H1 (cell line): ENCODE results near the gene DDX31. TPM values are rescaled to one million over a fixed set of nuclear protein-coding genes. Genes with fewer than 3 reads are reported as not detected.

ENCODE experiments used
- CHD7 ChIP-seq: fragments of 300-600 bp; sonication (generic); IDR thresholded peaks from 2 replicates; pipeline ENCODE4 v1.7.1; 2012; ENCODE audit warnings: low read length, moderate library complexity, mild to moderate bottlenecking, inconsistent platforms; ENCODE audit not compliant: insufficient replicate concordance
- RBBP5 ChIP-seq: IDR thresholded peaks from 2 replicates; pipeline ENCODE4 v1.7.1; 2012; ENCODE audit warnings: low read depth, mild to moderate bottlenecking, inconsistent platforms, low read length, moderate library complexity, borderline replicate concordance
- polyA plus RNA-seq, 7 experiments: library from polyadenylated mRNA; depleted of rRNA in 3 of 7; stranded (reverse) in 5 of 7; unstranded in 2 of 7; fragments of >200 nt in 5 of 7; fragments of 200-250 nt in 2 of 7; gene quantifications; 1 replicate in 5 of 7; 2 replicates in 1 of 7; 4 replicates in 1 of 7; pipeline versions ENCODE4 v1.2.1 to v1.2.3, GENCODE V29; 2011 to 2013; ENCODE audit warnings: missing spikeins in 2 of 7, mixed read lengths in 2 of 7
- total RNA-seq: library from RNA; stranded (reverse); fragmentation: NEBNext Ultra II Directional; extraction: Animal tissue kit (Norgen Biotek cat#: 25700); gene quantifications from 2 replicates; pipeline ENCODE4 v1.2.1, GENCODE V29; 2021

Gene DDX31
- total and polyA plus RNA-seq, 2 of the 8 experiments (the other 6 are each of a cell fraction or from before 2014, with no cell fraction given), result 9.5 to 23.7 TPM

DNA sequence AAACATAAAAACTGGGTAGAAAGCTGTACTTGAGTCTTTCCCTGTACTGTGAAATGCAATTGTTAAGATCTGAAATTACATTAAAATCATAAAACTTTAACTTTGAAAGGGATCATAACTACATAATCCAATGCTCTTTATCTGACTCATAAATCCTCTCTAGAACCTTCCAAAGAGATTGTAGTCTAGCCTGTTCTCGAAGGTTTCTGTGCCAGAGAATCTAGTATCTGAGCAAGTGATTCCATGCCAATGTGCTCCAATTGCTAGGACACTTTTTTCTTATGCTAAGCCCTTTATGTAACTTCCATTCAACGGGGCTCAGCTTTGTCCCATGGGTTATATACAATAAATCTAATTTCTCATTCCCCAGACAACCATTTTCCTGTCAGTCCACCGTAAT is 21.1 kb downstream of the DDX31 start (continued):
- TF ChIP-seq CHD7, result no peak
- TF ChIP-seq RBBP5, result no peak
- TF ChIP-seq, all 59 proteins: peak for 0
